ENCODE results near the gene PBXIP1. TPM values are rescaled to one million over a fixed set of nuclear protein-coding genes. Genes with fewer than 3 reads are reported as not detected.

The PBXIP1 gene
- total RNA-seq, 6 experiments from 2014 or later = 26.4 to 42.5 (median 28.1) TPM

DNA sequence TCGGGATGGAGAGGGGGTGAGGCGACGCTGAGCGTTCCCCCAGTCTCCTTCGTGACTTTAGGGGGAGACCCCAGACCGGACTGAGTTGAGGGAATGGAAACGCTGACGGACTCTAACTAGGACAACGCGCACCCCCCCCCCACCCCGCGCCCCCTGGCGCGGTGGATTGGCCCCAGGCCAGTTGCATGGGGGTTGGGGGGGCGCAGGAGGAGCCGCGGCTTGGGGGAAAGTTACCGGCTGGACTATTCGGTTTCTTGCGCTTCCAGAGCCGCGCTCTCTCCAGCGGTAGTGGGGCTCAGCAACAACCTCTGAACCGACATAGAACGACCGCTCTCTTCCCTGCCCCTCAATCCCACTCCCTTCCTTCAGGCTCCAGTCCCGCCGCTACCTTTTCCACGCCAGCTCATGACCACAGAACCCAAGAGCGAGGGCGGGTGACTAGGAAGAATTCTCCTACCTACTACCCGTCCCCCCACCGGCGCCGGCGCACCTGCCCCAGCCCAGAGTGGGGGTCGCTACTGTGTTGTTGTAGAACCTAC is 47.4 kb upstream of the PBXIP1 start:
- Mint-ChIP-seq H3K4me1 (ENCODE audit: low read depth) (peaks cover 37% of the 10 kb centered on the region), H3K4me3 (peak overlapping the region; percentile 94), H3K27ac (peak overlapping the region; percentile 83), H3K36me3 (ENCODE audit: low read depth) (no peaks in the 10 kb centered on the region), H3K27me3 (ENCODE audit: insufficient read depth) (no peaks in the 10 kb centered on the region; the same call in 1 of the 2 replicates), H3K9me3 (no peaks in the 10 kb centered on the region)
- no peak for DNase-seq
- TF ChIP-seq, protein P1, sequence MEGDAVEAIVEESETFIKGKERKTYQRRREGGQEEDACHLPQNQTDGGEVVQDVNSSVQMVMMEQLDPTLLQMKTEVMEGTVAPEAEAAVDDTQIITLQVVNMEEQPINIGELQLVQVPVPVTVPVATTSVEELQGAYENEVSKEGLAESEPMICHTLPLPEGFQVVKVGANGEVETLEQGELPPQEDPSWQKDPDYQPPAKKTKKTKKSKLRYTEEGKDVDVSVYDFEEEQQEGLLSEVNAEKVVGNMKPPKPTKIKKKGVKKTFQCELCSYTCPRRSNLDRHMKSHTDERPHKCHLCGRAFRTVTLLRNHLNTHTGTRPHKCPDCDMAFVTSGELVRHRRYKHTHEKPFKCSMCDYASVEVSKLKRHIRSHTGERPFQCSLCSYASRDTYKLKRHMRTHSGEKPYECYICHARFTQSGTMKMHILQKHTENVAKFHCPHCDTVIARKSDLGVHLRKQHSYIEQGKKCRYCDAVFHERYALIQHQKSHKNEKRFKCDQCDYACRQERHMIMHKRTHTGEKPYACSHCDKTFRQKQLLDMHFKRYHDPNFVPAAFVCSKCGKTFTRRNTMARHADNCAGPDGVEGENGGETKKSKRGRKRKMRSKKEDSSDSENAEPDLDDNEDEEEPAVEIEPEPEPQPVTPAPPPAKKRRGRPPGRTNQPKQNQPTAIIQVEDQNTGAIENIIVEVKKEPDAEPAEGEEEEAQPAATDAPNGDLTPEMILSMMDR (IDR thresholded peaks at IDR 0.05) = no peak

DNA sequence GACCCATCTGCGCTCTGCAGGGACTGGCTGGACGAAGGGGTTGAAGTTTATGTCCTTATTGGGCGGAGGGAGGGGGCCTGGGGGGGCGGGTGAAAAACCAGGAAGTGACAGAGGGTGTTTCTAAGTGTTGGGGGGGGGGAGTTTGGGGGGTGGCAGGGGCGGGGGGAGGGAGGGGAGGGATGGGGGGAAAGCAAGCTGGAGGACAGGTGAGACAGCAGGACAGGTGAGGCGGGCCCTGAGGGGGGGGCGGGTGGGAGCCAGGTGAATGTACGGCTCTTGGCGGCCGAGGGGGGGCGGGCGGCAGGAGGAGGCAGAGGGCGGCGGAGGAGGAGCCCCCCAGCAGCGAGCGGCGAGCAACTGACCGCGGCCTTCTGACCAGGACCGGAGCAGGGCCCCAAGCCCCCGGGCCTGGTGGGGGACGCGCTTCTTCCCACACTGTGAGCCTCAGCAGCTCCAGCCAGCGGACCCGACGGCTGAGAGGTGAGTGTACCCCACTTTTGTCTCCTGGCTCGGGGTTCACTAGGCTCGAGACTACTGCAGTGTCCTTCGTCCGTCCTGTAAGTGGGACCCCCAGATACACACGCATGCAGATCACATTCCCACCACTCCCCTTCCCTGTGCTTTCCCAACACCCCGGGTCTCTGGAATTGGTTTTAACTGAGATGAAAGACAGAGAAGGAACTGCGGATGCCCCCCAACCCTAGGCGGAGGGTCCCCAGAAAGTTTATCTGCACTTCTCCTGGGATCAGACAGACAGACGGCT is 46.7 kb upstream of the PBXIP1 start, which contains the start of gene ZBTB7B:
ZBTB7B (plus strand) TSS at position 339 of the 763 bp plus-strand sequence. CDS start 11,859 bp downstream, outside the sequence.
- no peak for DNase-seq
- H3K4me1 Mint-ChIP-seq (ENCODE audit: low read depth) = peaks cover 37% of the 10 kb centered on the region
- H3K9me3 Mint-ChIP-seq = no peaks in the 10 kb centered on the region
- no peaks in the 10 kb centered on the region for H3K36me3 Mint-ChIP-seq (ENCODE audit: low read depth)
- H3K27me3 Mint-ChIP-seq (ENCODE audit: insufficient read depth) = no peaks in the 10 kb centered on the region; the same call in 1 of the 2 replicates
- H3K27ac Mint-ChIP-seq = peak within 1 kb of the TSS; percentile 83
- TF ChIP-seq, protein P1 (IDR thresholded peaks at IDR 0.05) = no peak
- peak within 1 kb of the TSS; percentile 94 for H3K4me3 Mint-ChIP-seq

DNA sequence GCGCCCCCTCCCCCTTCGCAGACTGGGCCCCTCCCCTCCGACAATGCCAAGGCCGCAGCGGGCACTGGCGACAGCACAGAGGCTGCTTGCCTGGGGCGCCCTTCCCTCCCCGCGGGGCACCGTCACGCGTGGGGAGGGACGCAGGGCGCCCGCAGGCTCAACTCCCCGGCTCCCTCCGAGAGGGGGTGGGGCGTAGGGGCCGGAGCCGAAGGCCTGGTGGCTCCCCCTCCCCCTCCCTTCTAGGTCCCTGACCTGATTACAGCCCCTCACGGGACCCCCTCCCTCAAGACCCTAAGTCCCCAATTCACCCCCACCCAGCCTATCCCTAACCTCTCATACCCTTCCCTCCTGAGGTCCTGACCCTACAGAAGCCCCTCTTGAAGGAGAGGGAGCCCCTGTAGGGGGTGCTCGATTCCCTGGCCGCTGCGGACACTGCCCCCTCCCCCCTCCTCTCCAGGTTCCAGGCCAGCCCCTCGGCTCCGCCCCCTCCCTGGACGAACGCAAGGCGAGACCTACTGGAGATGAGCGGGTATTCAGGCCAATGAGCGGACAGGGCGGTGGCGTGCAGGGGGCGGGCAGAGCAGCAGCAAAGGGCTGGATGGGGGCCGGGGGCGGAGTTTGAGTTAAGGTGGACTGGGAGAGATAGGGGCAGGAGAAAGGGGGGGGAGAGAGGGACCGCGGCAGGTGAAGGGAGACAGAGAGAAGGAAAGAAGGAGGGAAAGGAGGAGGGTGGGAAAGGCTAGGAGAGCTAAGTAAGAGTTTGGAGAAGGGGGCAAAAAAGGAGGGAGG is 46.0 kb upstream of the PBXIP1 start:
- Mint-ChIP-seq H3K4me3 (peak overlapping the region; percentile 92), H3K27me3 (ENCODE audit: insufficient read depth) (no peaks in the 10 kb centered on the region; the same call in 1 of the 2 replicates), H3K4me1 (ENCODE audit: low read depth) (peaks cover 37% of the 10 kb centered on the region), H3K36me3 (ENCODE audit: low read depth) (no peaks in the 10 kb centered on the region), H3K9me3 (no peaks in the 10 kb centered on the region), H3K27ac (peak overlapping the region; percentile 79)
- DNase-seq = peak; percentile 98
- TF ChIP-seq, protein P1 (IDR thresholded peaks at IDR 0.05) = peak; percentile 67

DNA sequence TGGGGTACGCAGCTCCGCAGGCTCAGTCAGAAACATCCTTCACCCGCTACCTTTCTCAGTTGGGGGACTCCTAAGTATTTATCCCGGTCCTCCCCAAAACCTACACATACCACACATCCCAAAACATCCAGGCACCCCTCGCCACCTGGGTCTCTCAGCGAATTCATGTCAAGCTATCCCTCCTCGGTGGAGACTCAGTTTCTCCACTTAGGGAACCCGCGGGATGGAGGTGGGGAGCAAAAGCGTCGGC is 45.5 kb upstream of the PBXIP1 start:
- TF ChIP-seq, protein P1 (IDR thresholded peaks at IDR 0.05) = no peak
- Mint-ChIP-seq H3K27me3 (ENCODE audit: insufficient read depth) (no peaks in the 10 kb centered on the region; the same call in 1 of the 2 replicates), H3K4me3 (peak overlapping the region; percentile 92), H3K4me1 (ENCODE audit: low read depth) (peaks cover 35% of the 10 kb centered on the region), H3K36me3 (ENCODE audit: low read depth) (no peaks in the 10 kb centered on the region), H3K27ac (peak overlapping the region; percentile 79), H3K9me3 (no peaks in the 10 kb centered on the region)
- DNase-seq = no peak

DNA sequence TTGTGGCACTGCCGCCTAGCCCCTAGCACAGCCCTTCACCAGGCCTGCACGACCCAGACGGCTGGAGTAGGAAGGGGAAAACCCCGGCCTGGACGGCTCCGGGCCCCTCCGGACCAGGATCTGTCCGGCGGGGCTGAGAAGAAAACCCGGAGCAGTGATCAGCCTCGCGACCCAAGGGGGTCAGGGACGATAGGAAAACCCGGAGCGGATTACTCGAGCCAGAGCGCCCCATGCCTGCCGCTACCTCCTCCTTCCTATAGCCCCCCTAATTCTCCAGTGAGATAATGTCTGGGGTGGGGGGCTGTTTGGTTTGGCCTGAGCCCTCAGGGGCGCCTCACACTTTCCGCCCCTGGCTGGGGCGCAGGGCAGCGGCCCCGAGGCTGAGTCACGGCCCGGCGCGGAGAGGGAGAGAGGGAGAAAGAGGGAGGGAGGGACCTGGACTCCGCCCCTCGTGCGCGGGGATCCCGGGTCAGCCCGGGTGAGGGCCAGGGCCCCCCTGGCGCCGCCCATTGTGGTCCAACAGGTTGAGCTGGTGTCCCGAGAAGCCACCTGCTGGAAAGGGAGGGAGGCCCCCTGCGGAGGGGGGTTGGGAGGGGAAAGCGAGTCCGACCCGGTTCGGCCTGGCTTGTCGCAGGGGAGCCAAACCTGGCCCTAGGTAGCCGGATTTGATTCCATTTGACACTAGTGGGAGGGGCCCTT is 45.0 kb upstream of the PBXIP1 start:
- peaks cover 33% of the 10 kb centered on the region for H3K4me1 Mint-ChIP-seq (ENCODE audit: low read depth)
- no peaks in the 10 kb centered on the region for H3K36me3 Mint-ChIP-seq (ENCODE audit: low read depth)
- peak; percentile 65 for DNase-seq
- peak overlapping the region; percentile 79 for H3K27ac Mint-ChIP-seq
- H3K27me3 Mint-ChIP-seq (ENCODE audit: insufficient read depth) = no peaks in the 10 kb centered on the region; the same call in 1 of the 2 replicates
- no peaks in the 10 kb centered on the region for H3K9me3 Mint-ChIP-seq
- H3K4me3 Mint-ChIP-seq = peak overlapping the region; percentile 92
- TF ChIP-seq, protein P1 (IDR thresholded peaks at IDR 0.05) = no peak; the same call in 1 of the 2 replicates
